Measurements from ENCODE around the gene NTSR2.
"Not testable (repeated sequence)": the region's sequence is repeated elsewhere in the genome, so short reads cannot be mapped to it uniquely, and the experiment has no call there.

Gene NTSR2

GRCh38 chr2:11678306-11678960 is 8.4 kb upstream of the NTSR2 start:
- DNase-seq: no peak

DNA sequence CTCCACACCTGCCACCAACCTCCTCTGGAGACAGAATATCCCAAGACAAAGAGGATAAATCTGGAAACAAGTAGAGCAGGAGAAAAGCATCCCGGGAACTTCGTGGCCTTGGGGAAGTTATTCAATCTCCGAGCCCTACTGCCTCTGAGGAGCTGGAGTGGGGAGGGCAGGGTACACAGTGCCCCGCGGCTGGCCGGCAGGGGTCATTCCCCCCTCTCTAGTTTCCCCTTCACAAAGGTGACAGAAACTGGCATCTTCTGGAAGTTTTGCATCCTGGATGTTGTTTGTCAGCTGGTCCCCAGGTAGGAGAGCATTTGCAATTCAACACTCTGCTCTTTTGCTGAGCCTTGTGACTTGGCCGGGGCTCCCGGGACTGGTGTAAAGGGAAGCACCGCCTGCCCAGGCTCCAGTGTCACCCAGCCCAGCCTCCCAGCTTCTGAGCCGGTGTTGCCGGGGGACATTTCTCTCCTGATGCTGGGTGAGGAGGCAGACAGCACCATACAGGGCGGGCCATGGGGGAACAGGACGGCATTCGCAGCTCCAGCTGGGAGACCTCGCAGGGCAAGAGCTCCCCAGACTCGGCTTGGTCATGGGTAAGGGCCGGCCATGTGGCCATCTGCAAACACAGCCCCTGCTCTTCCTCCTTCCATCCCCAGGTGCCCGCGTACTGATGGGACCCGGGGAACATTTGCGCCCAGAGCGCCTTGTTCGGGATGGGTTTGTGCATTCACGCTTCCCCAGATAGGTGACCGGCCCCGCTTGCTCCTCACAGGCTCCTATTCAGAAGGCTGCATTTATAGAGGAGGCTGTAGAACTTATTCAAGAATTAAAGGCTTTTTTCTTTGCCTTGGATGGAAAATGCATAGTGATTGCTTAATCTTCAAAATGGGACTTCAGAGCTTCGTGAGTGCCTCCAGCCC is 7.4 kb upstream of the NTSR2 start:
- no peak for DNase-seq

- no peak for DNase-seq
Measured at GRCh38 chr2:11676640-11677039, 6.6 kb upstream of the NTSR2 start.

DNA sequence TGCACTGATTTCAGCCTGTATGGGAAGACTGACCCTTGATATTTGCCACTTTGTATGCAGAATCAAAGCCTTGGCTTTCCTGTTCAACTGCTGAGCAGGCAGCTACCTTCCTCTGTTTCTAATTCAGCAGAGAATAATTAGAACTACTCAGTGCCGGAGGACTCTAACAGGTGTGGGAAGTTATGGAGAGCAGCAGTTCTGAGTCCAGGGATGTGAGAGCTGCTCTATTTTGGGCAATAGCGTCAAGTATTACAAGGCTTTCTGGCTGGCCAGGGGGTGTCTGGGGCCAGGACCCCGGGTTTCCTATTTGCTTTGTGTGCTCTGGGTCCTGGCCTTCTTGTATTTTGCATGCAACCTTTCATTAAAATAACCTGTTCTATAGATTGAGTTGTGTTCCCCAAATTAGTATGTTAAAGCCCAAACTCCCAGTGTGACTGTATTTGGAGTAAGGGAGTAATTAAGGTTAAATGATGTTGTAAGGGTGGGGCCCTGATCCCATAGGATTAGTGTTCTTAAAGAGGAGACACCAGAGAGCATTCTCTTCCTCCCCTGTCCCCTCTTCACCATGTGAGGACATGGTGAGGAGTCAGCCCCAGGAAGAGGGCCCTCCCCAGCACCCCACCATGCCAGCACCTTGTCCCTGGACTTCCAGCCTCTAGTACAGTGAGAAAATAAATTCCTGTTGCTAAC is 5.6 kb upstream of the NTSR2 start:
- no peak for DNase-seq

DNA sequence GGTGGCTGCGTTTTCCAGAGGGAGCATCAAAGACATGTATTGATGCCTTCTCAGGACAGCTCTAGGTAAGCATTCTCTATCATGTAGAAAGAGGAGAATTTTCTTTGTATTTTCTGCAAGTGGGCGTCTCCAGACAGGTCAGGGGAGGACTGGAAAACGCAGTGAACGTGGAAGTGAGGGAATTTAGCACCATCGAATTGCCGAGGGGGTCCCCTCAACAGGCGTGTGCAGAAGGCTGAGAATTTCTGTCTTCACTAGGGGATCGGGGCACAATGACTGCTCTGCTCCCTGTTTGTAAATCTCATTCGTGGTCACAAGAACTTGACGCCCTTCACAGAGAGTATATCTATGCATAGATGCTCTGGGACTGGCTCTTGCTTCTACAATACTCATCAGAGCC is 5.0 kb upstream of the NTSR2 start:
- no peak for DNase-seq

DNA sequence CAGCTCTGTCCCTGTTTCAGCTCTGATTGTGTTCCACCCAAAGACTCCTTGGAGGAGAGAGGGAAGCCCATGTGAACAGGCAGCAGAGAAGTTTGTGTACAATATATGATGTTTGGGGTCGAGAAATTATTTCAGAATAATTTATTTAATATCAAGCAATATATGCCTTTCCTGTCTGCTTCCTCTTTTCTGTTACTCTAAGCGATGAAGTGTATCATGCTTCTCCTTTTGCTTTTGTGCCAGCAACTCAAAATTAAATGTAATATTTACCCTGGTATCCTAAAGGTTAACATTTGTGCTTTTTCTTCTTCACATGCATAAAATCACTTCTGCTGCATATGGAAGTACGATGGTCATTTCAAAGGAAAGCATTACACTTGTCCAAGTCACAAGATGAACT is 2.4 kb upstream of the NTSR2 start:
- DNase-seq: no peak

- DNase-seq: no peak
Measured at GRCh38 chr2:11667866-11668637, 1.9 kb downstream of the NTSR2 start.

- DNase-seq: no peak
Measured at GRCh38 chr2:11667194-11667593, 2.8 kb downstream of the NTSR2 start.

DNA sequence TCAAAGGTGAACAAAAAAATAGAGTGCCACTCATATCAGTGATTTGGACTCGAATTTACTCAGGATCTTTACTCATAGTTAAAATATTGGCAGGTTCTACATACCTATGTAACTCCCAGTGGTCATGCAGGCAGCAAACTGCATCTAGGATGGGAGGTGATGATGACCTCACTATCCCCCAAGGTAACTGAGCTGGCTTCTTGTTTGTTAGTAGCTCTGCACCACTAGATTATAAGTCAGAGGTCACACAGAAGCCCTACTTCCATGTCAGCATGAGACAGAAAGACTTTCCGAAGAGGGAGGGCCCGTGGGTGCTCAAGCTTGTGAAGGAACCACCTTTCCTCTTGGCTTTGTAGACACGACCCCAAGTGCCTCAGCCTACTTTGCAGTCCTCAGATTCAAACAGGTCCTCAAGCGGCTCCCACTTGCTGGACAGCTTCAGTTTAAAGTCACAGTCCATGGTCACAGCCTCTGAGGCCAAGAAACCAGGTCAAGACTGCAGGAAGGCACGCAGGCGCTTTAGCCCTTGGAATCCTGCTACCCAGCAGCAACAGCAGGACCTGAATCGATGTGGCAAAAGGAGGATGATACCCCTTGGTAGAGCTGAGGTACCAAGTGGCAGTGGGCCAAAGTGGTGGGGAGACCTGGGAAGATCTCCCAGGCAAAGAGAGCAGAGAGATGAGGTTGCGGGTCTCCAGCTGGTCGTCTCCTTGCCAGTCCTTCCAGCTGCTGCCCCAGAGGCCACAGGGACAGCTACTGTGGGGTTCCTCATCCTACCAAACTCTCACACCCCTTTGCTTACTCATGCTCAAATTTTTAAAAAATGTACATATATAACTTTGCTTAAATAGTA is 4.3 kb downstream of the NTSR2 start:
- no peak for DNase-seq

DNA sequence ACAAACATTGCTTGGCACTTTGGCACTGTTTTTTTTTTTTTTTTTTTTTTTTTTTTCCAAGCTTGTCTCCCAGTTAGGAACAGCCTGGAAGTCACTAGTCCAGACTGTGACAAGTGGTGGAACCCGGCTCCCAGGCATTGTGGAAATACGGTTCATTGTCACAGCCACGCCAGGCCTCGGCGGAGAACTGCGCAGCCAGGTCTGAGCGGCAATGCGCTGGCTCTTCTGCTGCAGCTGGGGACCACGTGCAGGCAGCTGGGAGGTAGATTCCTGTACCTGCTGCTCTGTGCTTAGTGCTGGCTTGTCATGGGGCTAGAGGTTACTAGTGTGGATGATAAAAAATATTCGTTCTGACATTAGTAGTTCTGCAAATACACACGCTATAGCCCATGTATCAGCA is 5.0 kb downstream of the NTSR2 start:
- DNase-seq: no peak

DNA sequence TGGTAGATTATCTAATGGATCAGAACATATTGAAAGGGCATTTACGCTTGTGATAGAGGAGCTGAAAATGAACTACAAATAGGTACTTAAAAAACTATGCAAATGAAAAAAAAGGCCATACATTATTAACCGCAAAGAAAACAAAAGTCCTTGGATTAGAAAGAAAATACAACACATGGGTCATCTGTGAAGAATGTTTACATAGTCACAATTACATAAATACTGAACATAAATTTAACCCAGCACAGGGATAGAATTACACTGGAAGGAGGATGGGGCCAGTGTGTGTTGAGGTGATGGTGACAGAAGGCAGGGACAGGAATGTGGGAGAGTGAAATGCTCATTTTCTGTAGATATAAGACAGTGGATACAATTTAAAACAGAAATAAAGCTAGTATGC is 6.6 kb downstream of the NTSR2 start:
- no peak for DNase-seq

- no peak for DNase-seq
Measured at GRCh38 chr2:11662882-11663281, 7.1 kb downstream of the NTSR2 start.

- no peak for DNase-seq
Measured at GRCh38 chr2:11661891-11662435, 8.0 kb downstream of the NTSR2 start.

- DNase-seq: not testable (repeated sequence)
Measured at GRCh38 chr2:11660396-11660795, 9.6 kb downstream of the NTSR2 start.

GRCh38 chr2:11659851-11660250 is 10.1 kb downstream of the NTSR2 start:
- no peak for DNase-seq

DNA sequence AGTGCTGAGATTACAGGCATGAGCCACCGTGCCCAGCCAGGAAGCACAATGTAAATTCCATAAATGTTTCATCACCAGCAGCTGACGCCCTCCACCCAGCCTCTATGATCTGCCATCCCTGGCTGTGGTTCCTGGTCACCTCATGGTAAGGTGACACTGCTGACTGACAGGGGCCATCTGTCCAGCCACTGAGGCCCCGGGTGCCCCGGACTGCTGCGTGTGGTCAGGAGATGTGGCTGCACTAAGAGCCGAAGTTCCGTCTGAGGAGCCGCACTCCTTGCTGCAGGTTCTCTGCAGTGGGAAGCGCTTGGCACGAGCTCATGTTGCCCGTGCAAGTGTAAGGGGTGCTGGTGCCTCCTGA is 10.9 kb downstream of the NTSR2 start:
- no peak for DNase-seq

DNA sequence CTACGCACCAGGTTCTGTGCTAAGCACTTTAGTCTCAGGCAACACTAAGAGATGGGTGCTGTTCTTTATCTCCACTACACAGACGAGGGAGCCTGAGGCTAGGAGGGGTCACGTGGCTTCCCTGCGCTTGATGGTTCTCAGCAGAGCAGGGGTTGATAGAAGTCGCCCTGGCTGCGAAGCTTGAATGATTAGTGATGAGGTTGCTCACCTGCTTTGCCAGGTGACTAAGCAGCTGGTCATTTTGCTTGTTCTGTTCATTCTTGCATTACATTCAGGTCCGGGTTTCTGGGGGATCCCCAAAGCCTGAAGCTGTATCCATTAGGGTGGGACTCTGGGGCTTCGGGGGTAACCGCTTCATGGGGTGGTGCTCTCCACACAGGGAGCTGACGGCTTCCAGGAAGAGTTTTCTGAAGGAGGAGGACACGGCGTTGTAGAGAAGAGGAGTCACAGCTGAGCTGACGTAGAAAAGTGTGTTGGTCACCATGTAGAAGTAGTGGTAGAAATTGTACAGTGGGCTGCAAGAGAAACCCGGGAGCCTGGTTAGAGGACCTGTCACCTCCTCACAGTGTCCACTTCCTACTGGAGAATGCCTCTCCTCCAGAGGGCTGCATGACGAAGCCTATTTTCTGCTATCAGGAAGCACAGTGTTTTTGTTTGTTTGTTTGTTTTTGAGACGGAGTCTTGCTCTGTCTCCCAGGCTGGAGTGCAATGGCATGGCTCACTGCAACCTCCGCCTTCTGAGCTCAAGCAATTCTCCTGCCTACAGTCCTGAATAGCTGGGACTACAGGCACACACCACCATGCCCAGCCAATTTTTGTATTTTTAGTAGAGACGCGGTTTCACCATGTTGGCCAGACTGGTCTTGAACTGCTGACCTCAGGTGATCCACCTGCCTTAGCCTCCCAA is 11.5 kb downstream of the NTSR2 start:
- DNase-seq: no peak

DNA sequence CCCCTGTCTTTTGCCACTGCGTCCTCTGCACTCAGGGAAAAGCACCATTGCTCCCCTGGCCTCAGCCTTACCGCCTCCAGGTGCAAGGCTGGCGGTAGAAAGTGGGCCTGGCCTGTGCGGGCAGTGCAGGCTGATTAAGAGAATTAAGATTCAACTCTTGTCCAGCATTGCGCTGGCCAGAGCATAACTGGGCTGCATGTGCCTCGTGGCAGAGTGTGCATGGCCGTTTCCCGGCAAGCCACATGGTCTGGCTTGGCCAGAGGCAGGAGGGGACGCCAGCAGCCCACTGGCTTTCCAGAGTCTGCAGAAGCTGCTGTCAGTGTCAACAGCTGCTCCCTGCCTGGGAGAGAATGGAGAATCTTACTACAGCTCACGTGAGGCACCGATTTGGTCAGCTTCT is 12.3 kb downstream of the NTSR2 start:
- no peak for DNase-seq

DNA sequence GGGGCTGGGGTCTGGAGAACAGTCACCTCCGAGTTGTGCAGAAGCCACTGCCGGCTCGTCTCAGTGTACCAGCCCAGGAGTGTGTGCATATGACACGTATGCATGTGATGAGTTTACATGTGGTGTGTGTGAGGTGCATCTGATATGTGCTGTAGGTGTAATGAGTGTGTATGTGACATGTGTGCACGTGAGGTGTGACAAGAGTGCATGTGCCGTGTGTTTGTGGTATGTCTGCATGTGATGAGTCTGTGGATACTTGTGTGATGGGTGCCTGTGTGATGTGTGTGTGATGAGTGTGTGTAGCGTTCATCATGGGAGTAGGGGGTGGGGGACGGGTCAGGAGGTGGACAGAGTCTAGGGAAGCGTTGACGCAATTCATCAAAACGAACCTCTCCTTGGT is 12.8 kb downstream of the NTSR2 start:
- DNase-seq: no peak

GRCh38 chr2:11656671-11657101 is 13.3 kb downstream of the NTSR2 start:
- no peak for DNase-seq

DNA sequence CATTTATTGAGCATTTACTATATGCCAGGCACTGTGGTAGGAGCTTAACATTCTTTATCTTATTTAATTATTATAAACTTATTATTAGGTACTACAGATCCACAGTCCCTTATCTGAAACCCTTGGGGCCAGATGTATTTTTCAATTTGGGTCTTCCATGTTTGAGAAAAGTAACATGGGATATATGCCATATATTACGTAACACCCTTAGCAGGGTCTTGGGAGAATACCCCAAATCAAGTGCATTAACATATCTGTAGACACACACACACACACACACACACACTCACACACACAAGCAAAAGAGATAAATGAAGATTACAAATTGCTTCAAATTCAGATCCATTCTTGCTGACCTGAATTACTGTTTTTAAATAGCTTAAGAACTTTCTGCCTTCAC is 13.7 kb downstream of the NTSR2 start:
- no peak for DNase-seq

Measured in activated effector memory CD4-positive, alpha-beta T cell treated with anti-CD3 and anti-CD28 coated beads, Interleukin-2, amount 50 U/mL, for 16 hours (primary cell).